Skeletal muscle tissue (tissue), 4 donors: Measurements from ENCODE around the gene NLRC5. TPM values are rescaled to one million over a fixed set of nuclear protein-coding genes. Genes with fewer than 3 reads are reported as not detected.
A peak's percentile ranks its signal among the peaks of the same experiment; 100 is the strongest.

Source experiments
- H3K27ac ChIP-seq: one replicate; pipeline ENCODE4 v1.7.0; 2013; ENCODE audit warnings: mild to moderate bottlenecking, low read depth, low read length, inconsistent platforms
- H3K27me3 ChIP-seq, 3 donors: one replicate each; pipeline ENCODE4 v1.7.0; 2013; ENCODE audit warnings: low read length in 3 of 3; ENCODE audit not compliant: control insufficient read depth in 3 of 3, insufficient read depth in 3 of 3
- H3K36me3 ChIP-seq, 3 donors: one replicate each; pipeline ENCODE4 v1.7.0; 2013; ENCODE audit warnings: low read length in 3 of 3; ENCODE audit not compliant: control insufficient read depth in 3 of 3, insufficient read depth in 3 of 3
- H3K4me1 ChIP-seq, 3 donors: one replicate each; pipeline ENCODE4 v1.7.0; 2013; ENCODE audit warnings: low read length in 3 of 3, mild to moderate bottlenecking in 3 of 3; ENCODE audit not compliant: control insufficient read depth in 3 of 3, insufficient read depth in 3 of 3
- H3K4me3 ChIP-seq, 3 donors: one replicate each; pipeline ENCODE4 v1.7.0; 2013; ENCODE audit warnings: low read length in 3 of 3
- H3K9ac ChIP-seq, 3 donors: one replicate each; pipeline ENCODE4 v1.7.0; 2013; ENCODE audit warnings: low read length in 3 of 3, mild to moderate bottlenecking in 3 of 3, moderate library complexity in 2 of 3, low read depth in 1 of 3
- H3K9me3 ChIP-seq, 3 donors: one replicate each; pipeline ENCODE4 v1.7.0; 2013; ENCODE audit warnings: low read length in 3 of 3; ENCODE audit not compliant: control insufficient read depth in 3 of 3
- total RNA-seq: library from RNA; depleted of rRNA; stranded (reverse); fragments of >200 nt; gene quantifications from one replicate; pipeline ENCODE4 v1.2.3, GENCODE V29; 2014
- donor health status: Osteomylitis.

The NLRC5 gene
- total RNA-seq, 1 donor from 2014 or later = 5.7 TPM

GRCh38 chr16:57072616-57073275 lies 83.4 kb downstream of the NLRC5 start:
- Histone ChIP-seq H3K4me3 (no peak overlapping the region), H3K36me3 (peaks cover 0 to 5% (median 3%) of the 10 kb centered on the region in 3 donors), H3K27ac (no peak overlapping the region), H3K27me3 (no peaks in the 10 kb centered on the region), H3K4me1 (peaks cover 6 to 18% (median 17%) of the 10 kb centered on the region in 3 donors), H3K9ac (no peak overlapping the region), H3K9me3 (no peaks in the 10 kb centered on the region)

- Histone ChIP-seq H3K4me3 (no peak overlapping the region), H3K27ac (no peak overlapping the region), H3K9me3 (no peaks in the 10 kb centered on the region), H3K36me3 (peaks cover 0 to 6% (median 3%) of the 10 kb centered on the region in 3 donors), H3K4me1 (peaks cover 0 to 6% (median 4%) of the 10 kb centered on the region in 3 donors), H3K27me3 (no peaks in the 10 kb centered on the region), H3K9ac (no peak overlapping the region)
These were observed 88.4 kb downstream of the NLRC5 start for GRCh38 chr16:57077714-57078113.

- Histone ChIP-seq H3K4me3 (no peak overlapping the region), H3K9ac (no peak overlapping the region), H3K27me3 (no peaks in the 10 kb centered on the region), H3K9me3 (no peaks in the 10 kb centered on the region), H3K4me1 (peaks cover 0 to 4% (median 3%) of the 10 kb centered on the region in 3 donors), H3K27ac (no peak overlapping the region), H3K36me3 (peaks cover 0 to 6% (median 5%) of the 10 kb centered on the region in 3 donors)
These were observed 92.4 kb downstream of the NLRC5 start for GRCh38 chr16:57081744-57082143.

- no peak overlapping the region for H3K4me3 ChIP-seq
- H3K36me3 ChIP-seq = peaks cover 0 to 5% (median 4%) of the 10 kb centered on the region in 3 donors
- H3K9me3 ChIP-seq = no peaks in the 10 kb centered on the region
- no peaks in the 10 kb centered on the region for H3K27me3 ChIP-seq
- peaks cover 0 to 4% (median 3%) of the 10 kb centered on the region in 3 donors for H3K4me1 ChIP-seq
- no peak overlapping the region for H3K9ac ChIP-seq
- no peak overlapping the region for H3K27ac ChIP-seq
These were observed 93.3 kb downstream of the NLRC5 start for GRCh38 chr16:57082664-57083063.

- Histone ChIP-seq H3K27ac (no peak overlapping the region), H3K4me3 (no peak overlapping the region), H3K9me3 (no peaks in the 10 kb centered on the region), H3K4me1 (peaks cover 0 to 4% (median 3%) of the 10 kb centered on the region in 3 donors), H3K27me3 (no peaks in the 10 kb centered on the region), H3K36me3 (peaks cover 0 to 5% (median 4%) of the 10 kb centered on the region in 3 donors), H3K9ac (no peak overlapping the region)
These were observed 94.2 kb downstream of the NLRC5 start for GRCh38 chr16:57083485-57084126.

- peaks cover 0 to 5% (median 4%) of the 10 kb centered on the region in 3 donors for H3K36me3 ChIP-seq
- H3K4me3 ChIP-seq = no peak overlapping the region
- no peaks in the 10 kb centered on the region for H3K27me3 ChIP-seq
- H3K27ac ChIP-seq = no peak overlapping the region
- H3K9ac ChIP-seq = no peak overlapping the region
- peaks cover 0 to 4% (median 3%) of the 10 kb centered on the region in 3 donors for H3K4me1 ChIP-seq
- no peaks in the 10 kb centered on the region for H3K9me3 ChIP-seq
These were observed 95.0 kb downstream of the NLRC5 start for GRCh38 chr16:57084257-57084770.

GRCh38 chr16:57084996-57085395 lies 95.6 kb downstream of the NLRC5 start:
- peaks cover 0 to 4% (median 3%) of the 10 kb centered on the region in 3 donors for H3K4me1 ChIP-seq
- H3K9ac ChIP-seq = peak overlapping the region in 1 of 3 donors; percentile 16
- no peaks in the 10 kb centered on the region for H3K9me3 ChIP-seq
- H3K36me3 ChIP-seq = peaks cover 0 to 5% (median 0%) of the 10 kb centered on the region in 3 donors
- no peaks in the 10 kb centered on the region for H3K27me3 ChIP-seq
- no peak overlapping the region for H3K27ac ChIP-seq
- no peak overlapping the region for H3K4me3 ChIP-seq

GRCh38 chr16:57087003-57087402 lies 97.6 kb downstream of the NLRC5 start:
- H3K4me1 ChIP-seq = peaks cover 6 to 13% (median 10%) of the 10 kb centered on the region in 3 donors
- no peaks in the 10 kb centered on the region for H3K27me3 ChIP-seq
- H3K27ac ChIP-seq = no peak overlapping the region
- H3K9ac ChIP-seq = no peak overlapping the region
- no peak overlapping the region for H3K4me3 ChIP-seq
- no peaks in the 10 kb centered on the region for H3K9me3 ChIP-seq
- peaks cover 0 to 2% (median 0%) of the 10 kb centered on the region in 3 donors for H3K36me3 ChIP-seq

- no peaks in the 10 kb centered on the region for H3K9me3 ChIP-seq
- H3K4me1 ChIP-seq = peaks cover 18 to 24% (median 20%) of the 10 kb centered on the region in 3 donors
- no peak overlapping the region for H3K27ac ChIP-seq
- no peaks in the 10 kb centered on the region for H3K27me3 ChIP-seq
- H3K36me3 ChIP-seq = no peaks in the 10 kb centered on the region
- H3K4me3 ChIP-seq = no peak overlapping the region
- H3K9ac ChIP-seq = no peak overlapping the region
These were observed 100.0 kb downstream of the NLRC5 start for GRCh38 chr16:57089406-57089805.
